Body of pancreas (tissue), 4 donors: Measurements from ENCODE around the gene MCCD1. TPM values are rescaled to one million over a fixed set of nuclear protein-coding genes. Genes with fewer than 3 reads are reported as not detected.
"Not testable (repeated sequence)": the region's sequence is repeated elsewhere in the genome, so short reads cannot be mapped to it uniquely, and the experiment has no call there.

Source experiments
- ATAC-seq: fragments of 150-250 bp; one replicate; pipeline ENCODE4 v1.9.1; 2016
- DNase-seq, 4 donors: peaks; one replicate each; pipeline ENCODE4 v3.0.0-alpha.2; 2019
- H3K27ac ChIP-seq, 4 donors: fragments of 200-600 bp; sonication (generic); 1 replicate in 3 of 4; 2 replicates in 1 of 4; pipeline versions ENCODE4 v1.5.1 to v1.6.1; 2016 to 2019; ENCODE audit warnings: mild to moderate bottlenecking in 1 of 4, mixed read lengths in 1 of 4, moderate library complexity in 1 of 4
- H3K27me3 ChIP-seq, 2 donors: fragments of 200-600 bp; sonication (generic); one replicate each; pipeline ENCODE4 v1.6.0; 2016; ENCODE audit warnings: mild to moderate bottlenecking in 1 of 2
- H3K36me3 ChIP-seq, 2 donors: fragments of 200-600 bp; sonication (generic); replicated peaks in 1 of 2; 2 replicates each; pipeline ENCODE4 v1.5.1; 2016; ENCODE audit warnings: low read depth in 2 of 2; ENCODE audit not compliant: insufficient read depth in 1 of 2
- H3K4me1 ChIP-seq: fragments of 200-600 bp; sonication (generic); one replicate; pipeline ENCODE4 v1.6.0; 2016
- H3K4me3 ChIP-seq, 2 donors: fragments of 200-600 bp; sonication (generic); 1 replicate in 1 of 2; 2 replicates in 1 of 2; pipeline ENCODE4 v1.5.1; 2016 to 2019
- H3K9me3 ChIP-seq, 3 donors: fragments of 200-600 bp; sonication (generic); 1 replicate in 2 of 3; 2 replicates in 1 of 3; pipeline ENCODE4 v1.5.1; 2016
- CTCF ChIP-seq, 7 experiments: fragments of 450-650 bp in 4 of 7; fragments of 200-600 bp in 3 of 7; sonication (generic) in 3 of 7; IDR thresholded peaks; one replicate each; pipeline ENCODE4 v1.5.1; 2016 to 2019; ENCODE audit warnings: antibody characterized with exemption in 7 of 7
- POLR2A ChIP-seq, 3 donors: fragments of 450-650 bp; IDR thresholded peaks; one replicate each; pipeline ENCODE4 v1.6.1; 2016; ENCODE audit warnings: antibody characterized with exemption in 3 of 3, mild to moderate bottlenecking in 2 of 3
- WGBS, 2 donors: methylation state at CpG; one replicate each; pipeline ENCODE4 v1.1.5; 2017; 5-methylcytosine and 5-hydroxymethylcytosine counted together
- intact Hi-C: fragments of 100-400 bp; cut with DNase I; formaldehyde crosslinking; loops from one replicate; pipeline ENCODE4 v1.15.1; 2023
- total RNA-seq, 2 donors: library from RNA; depleted of rRNA; stranded (reverse); fragments of >200 nt; gene quantifications; one replicate each; pipeline ENCODE4 v1.1.0, GENCODE V29; 2016

MCCD1 gene
- total RNA-seq, 2 donors from 2014 or later, result not detected

DNA sequence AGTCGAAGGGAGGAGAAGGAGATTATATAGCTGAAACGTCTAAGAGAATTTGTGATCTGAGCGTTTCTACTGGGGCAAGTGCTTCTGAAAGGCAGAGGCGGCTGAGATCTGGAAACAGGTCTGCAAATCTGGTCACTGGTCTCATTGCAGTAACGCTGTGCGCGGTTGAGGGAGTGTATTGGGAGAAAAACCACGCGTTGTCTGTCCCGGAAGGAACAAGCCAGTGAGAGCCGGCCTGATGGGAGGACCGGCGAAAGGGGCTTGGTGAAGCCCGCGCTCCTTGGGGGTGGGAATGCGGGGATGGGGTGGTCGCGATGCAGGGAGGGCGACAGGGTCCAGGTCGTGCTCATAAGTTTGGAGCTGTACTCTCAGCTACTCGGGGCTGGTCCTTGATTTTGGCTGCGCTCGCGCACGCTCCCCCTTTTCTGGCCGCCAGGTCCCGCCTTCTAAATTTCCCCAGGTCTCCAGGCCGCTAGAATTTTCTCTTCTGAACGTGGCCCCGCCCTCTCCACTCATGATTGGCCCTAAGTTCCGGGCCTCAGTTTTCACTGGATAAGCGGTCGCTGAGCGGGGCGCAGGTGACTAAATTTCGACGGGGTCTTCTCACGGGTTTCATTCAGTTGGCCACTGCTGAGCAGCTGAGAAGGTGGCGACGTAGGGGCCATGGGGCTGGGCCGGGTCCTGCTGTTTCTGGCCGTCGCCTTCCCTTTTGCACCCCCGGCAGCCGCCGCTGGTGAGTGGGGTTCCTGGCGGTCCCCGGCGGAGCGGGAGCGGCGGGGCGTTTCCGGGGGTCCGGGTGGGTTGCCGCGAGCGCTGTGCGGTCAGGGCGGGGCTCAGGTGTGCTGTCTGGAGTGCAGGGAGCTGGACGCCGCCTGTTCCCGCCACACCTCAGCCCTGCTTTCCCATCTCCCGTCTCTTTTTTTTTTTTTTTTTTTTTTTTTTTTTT, 31.0 kb upstream of the MCCD1 start, which contains the start of gene MICB:
TSS of gene MICB (plus strand) at position 615 of the 946 bp plus-strand sequence. CDS start at position 664, 49 bp downstream.
- WGBS, 2 donors, result 0 to 2% methylated on average over 49 to 54 of the region's 64 CpGs
- TF ChIP-seq POLR2A (IDR thresholded peaks at IDR 0.05) (peak in 1 of 3 donors; percentile 56), CTCF (IDR thresholded peaks at IDR 0.05) (peak in 1 of 7 experiments; percentile 22)
- DNase-seq, result peak; percentile 74 to 89 (median 81)
- no peaks in the 10 kb centered on the region for H3K36me3 ChIP-seq
- ATAC-seq, result peak; percentile 74
- peak within 1 kb of the TSS in 2 of 4 donors; percentile 32 to 56 for H3K27ac ChIP-seq
- peaks cover 23% of the 10 kb centered on the region for H3K4me1 ChIP-seq
- peak within 1 kb of the TSS in 1 of 2 donors; percentile 63 for H3K4me3 ChIP-seq
- H3K27me3 ChIP-seq, result no peaks in the 10 kb centered on the region
- H3K9me3 ChIP-seq, result no peaks in the 10 kb centered on the region
- intact Hi-C loops, result loop anchor here (10.0 kb wide), 1 partner anchor 97 kb away; the partner anchor contains the start of gene NCR3

DNA sequence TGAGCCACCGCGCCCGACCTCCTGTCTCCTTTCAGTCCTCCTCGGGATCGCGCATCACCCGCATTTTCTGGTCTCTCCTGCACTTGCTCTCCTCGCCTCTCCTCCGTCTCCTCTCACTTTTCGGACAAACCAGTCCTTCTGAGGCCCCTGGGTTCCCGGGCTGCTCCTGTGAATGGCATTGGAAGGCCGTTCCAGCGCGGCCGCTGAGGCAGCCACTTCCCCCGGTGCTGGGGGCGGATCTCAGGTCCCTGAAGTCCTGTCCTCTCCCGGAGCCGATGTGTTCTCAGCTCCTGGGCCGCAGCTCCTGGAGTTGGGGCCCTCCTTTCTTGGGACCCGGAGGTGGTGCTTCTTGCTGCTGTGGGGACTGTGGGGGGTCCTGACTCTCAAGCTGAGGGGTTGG, 30.0 kb upstream of the MCCD1 start:
- H3K27ac ChIP-seq, result no peak overlapping the region
- H3K27me3 ChIP-seq, result no peaks in the 10 kb centered on the region
- H3K4me3 ChIP-seq, result no peak overlapping the region
- intact Hi-C loops, result loop anchor here (10.0 kb wide), 1 partner anchor 96 kb away; the partner anchor contains the start of gene NCR3
- WGBS, 2 donors, result 19 to 25% methylated on average over 19 to 20 of the region's 21 CpGs
- TF ChIP-seq CTCF (IDR thresholded peaks at IDR 0.05), result no peak
- no peak for TF ChIP-seq POLR2A (IDR thresholded peaks at IDR 0.05)
- no peaks in the 10 kb centered on the region for H3K36me3 ChIP-seq
- DNase-seq (peak in 1 of 4 donors; percentile 23), ATAC-seq (no peak)
- peaks cover 23% of the 10 kb centered on the region for H3K4me1 ChIP-seq
- H3K9me3 ChIP-seq, result no peaks in the 10 kb centered on the region

- intact Hi-C loops, result loop anchor here (10.0 kb wide), 1 partner anchor 95 kb away; the partner anchor contains the start of gene NCR3
- WGBS, 2 donors, result 94% methylated on average over 2 of the region's 2 CpGs; no CpG with 5 or more reads in 1 of the 2 donors
- ATAC-seq, result not testable (repeated sequence)
Measured at GRCh38 chr6:31499648-31500047, 29.1 kb upstream of the MCCD1 start.

GRCh38 chr6:31502586-31502985, 26.2 kb upstream of the MCCD1 start:
- DNase-seq (no peak), ATAC-seq (no peak)
- no peaks in the 10 kb centered on the region for H3K27me3 ChIP-seq
- intact Hi-C loops, result no loop called here
- no peaks in the 10 kb centered on the region for H3K9me3 ChIP-seq
- no peak overlapping the region for H3K4me3 ChIP-seq
- TF ChIP-seq CTCF (IDR thresholded peaks at IDR 0.05) (no peak), POLR2A (IDR thresholded peaks at IDR 0.05) (no peak)
- H3K4me1 ChIP-seq, result peaks cover 12% of the 10 kb centered on the region
- H3K36me3 ChIP-seq, result no peaks in the 10 kb centered on the region
- no peak overlapping the region for H3K27ac ChIP-seq

More at GRCh38 chr6:31499648-31500047, 29.1 kb upstream of the MCCD1 start:
- not testable (repeated sequence) for H3K27ac ChIP-seq, H3K9me3 ChIP-seq, DNase-seq, H3K27me3 ChIP-seq, H3K4me3 ChIP-seq, H3K36me3 ChIP-seq
- H3K4me1 ChIP-seq, result peaks cover 17% of the 10 kb centered on the region

- ATAC-seq, H3K27ac ChIP-seq, H3K9me3 ChIP-seq, H3K27me3 ChIP-seq, H3K4me1 ChIP-seq, DNase-seq, H3K4me3 ChIP-seq, H3K36me3 ChIP-seq, intact Hi-C loops: not testable (repeated sequence)
- WGBS, 2 donors, result 46 to 100% methylated on average over 1 to 2 of the region's 2 CpGs
Measured at GRCh38 chr6:31509036-31509435, 19.7 kb upstream of the MCCD1 start.
